ENCODE measurements around the gene MYRIP.

The MYRIP gene

GRCh38 chr3:40035177-40035576 is 225.8 kb downstream of the MYRIP start:
- TF ChIP-seq, protein P1, sequence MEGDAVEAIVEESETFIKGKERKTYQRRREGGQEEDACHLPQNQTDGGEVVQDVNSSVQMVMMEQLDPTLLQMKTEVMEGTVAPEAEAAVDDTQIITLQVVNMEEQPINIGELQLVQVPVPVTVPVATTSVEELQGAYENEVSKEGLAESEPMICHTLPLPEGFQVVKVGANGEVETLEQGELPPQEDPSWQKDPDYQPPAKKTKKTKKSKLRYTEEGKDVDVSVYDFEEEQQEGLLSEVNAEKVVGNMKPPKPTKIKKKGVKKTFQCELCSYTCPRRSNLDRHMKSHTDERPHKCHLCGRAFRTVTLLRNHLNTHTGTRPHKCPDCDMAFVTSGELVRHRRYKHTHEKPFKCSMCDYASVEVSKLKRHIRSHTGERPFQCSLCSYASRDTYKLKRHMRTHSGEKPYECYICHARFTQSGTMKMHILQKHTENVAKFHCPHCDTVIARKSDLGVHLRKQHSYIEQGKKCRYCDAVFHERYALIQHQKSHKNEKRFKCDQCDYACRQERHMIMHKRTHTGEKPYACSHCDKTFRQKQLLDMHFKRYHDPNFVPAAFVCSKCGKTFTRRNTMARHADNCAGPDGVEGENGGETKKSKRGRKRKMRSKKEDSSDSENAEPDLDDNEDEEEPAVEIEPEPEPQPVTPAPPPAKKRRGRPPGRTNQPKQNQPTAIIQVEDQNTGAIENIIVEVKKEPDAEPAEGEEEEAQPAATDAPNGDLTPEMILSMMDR (IDR thresholded peaks at IDR 0.05): no peak
- H3K4me3 ChIP-seq (ENCODE audit: low read depth, low read length): no peak overlapping the region
- no peaks in the 10 kb centered on the region for H3K4me1 ChIP-seq
- no peaks in the 10 kb centered on the region for H3K79me2 ChIP-seq
- H3K9me3 ChIP-seq (ENCODE audit: control insufficient read depth, low read length): no peaks in the 10 kb centered on the region
- no peak overlapping the region for H3K9ac ChIP-seq
- no peak overlapping the region for H3K27ac ChIP-seq
- H2AFZ ChIP-seq: no peak overlapping the region
- H3K36me3 ChIP-seq (ENCODE audit: control insufficient read depth, insufficient read depth, low read length): no peaks in the 10 kb centered on the region
- no peak overlapping the region for H3K4me2 ChIP-seq (ENCODE audit: low read length)
- no peaks in the 10 kb centered on the region for H3K27me3 ChIP-seq (ENCODE audit: control insufficient read depth, insufficient read depth, low read length)

- Histone ChIP-seq H3K4me1 (no peaks in the 10 kb centered on the region), H3K36me3 (ENCODE audit: control insufficient read depth, insufficient read depth, low read length) (no peaks in the 10 kb centered on the region), H2AFZ (no peak overlapping the region), H3K9ac (no peak overlapping the region), H3K79me2 (no peaks in the 10 kb centered on the region), H3K27me3 (ENCODE audit: control insufficient read depth, insufficient read depth, low read length) (no peaks in the 10 kb centered on the region), H3K4me3 (ENCODE audit: low read depth, low read length) (no peak overlapping the region), H3K4me2 (ENCODE audit: low read length) (no peak overlapping the region), H3K27ac (no peak overlapping the region), H3K9me3 (ENCODE audit: control insufficient read depth, low read length) (no peaks in the 10 kb centered on the region)
- TF ChIP-seq, protein P1 (IDR thresholded peaks at IDR 0.05): no peak
Measured at GRCh38 chr3:40037582-40037981, 228.2 kb downstream of the MYRIP start.

DNA sequence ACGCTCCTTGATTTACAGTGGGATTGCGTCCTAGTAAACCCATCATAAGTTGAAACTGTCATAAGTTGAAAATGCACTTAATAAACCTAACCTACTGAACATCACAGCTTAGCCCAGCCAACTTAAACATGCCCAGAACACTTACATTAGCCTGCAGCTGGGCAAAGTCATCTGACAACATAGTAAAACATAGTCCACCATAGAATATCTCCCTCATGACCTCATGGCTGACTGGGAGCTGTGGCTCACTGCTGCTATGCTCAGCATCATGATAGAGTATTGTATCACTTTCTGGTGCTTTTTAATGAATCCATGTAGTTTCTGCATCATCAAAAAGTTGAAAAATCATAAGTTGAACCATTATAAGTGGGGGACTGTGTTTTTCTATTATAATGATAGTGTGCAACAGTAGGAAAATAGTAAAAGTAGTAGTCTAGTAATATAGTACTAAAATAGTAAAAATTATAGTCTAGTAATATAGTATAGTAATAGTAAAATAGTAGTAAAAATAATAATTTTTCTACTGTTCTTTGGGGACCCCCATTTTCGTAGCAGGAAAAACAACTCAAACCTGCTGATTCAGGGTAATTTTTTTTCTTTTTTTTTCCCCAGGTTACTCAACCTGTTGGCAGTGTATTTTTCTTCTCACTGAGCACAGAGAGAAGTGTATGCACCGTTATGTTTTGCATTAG is 233.5 kb downstream of the MYRIP start:
- no peaks in the 10 kb centered on the region for H3K79me2 ChIP-seq
- TF ChIP-seq, protein P1 (IDR thresholded peaks at IDR 0.05): no peak

DNA sequence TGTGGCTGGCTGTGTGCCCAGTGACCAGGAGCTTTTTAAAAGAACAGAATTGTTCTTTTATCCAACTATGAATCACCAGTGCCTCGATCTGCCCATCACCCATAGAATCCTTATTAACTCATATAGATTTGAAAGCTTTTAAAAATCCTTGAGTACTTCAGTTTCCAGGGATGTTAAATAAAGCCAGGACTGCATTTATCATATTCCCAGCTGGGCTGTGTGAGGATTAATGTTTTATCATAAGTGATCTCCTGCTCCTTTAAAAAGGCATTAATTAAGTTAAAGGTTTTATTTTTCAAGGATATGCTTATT is 234.0 kb downstream of the MYRIP start:
- H2AFZ ChIP-seq: no peak overlapping the region
- H3K79me2 ChIP-seq: no peaks in the 10 kb centered on the region
- TF ChIP-seq, protein P1 (IDR thresholded peaks at IDR 0.05): no peak
- H3K27ac ChIP-seq: no peak overlapping the region
- no peaks in the 10 kb centered on the region for H3K9me3 ChIP-seq (ENCODE audit: control insufficient read depth, low read length)
- H3K36me3 ChIP-seq (ENCODE audit: control insufficient read depth, insufficient read depth, low read length): no peaks in the 10 kb centered on the region
- no peaks in the 10 kb centered on the region for H3K27me3 ChIP-seq (ENCODE audit: control insufficient read depth, insufficient read depth, low read length)
- no peak overlapping the region for H3K4me2 ChIP-seq (ENCODE audit: low read length)
- H3K9ac ChIP-seq: no peak overlapping the region
- H3K4me3 ChIP-seq (ENCODE audit: low read depth, low read length): no peak overlapping the region
- H3K4me1 ChIP-seq: no peaks in the 10 kb centered on the region

More for the DNA sequence above, 233.5 kb downstream of the MYRIP start:
- no peaks in the 10 kb centered on the region for H3K36me3 ChIP-seq (ENCODE audit: control insufficient read depth, insufficient read depth, low read length)
- no peak overlapping the region for H2AFZ ChIP-seq
- H3K27ac ChIP-seq: no peak overlapping the region
- no peaks in the 10 kb centered on the region for H3K4me1 ChIP-seq
- H3K9ac ChIP-seq: no peak overlapping the region
- no peak overlapping the region for H3K4me2 ChIP-seq (ENCODE audit: low read length)
- H3K4me3 ChIP-seq (ENCODE audit: low read depth, low read length): no peak overlapping the region
- H3K27me3 ChIP-seq (ENCODE audit: control insufficient read depth, insufficient read depth, low read length): no peaks in the 10 kb centered on the region
- no peaks in the 10 kb centered on the region for H3K9me3 ChIP-seq (ENCODE audit: control insufficient read depth, low read length)

DNA sequence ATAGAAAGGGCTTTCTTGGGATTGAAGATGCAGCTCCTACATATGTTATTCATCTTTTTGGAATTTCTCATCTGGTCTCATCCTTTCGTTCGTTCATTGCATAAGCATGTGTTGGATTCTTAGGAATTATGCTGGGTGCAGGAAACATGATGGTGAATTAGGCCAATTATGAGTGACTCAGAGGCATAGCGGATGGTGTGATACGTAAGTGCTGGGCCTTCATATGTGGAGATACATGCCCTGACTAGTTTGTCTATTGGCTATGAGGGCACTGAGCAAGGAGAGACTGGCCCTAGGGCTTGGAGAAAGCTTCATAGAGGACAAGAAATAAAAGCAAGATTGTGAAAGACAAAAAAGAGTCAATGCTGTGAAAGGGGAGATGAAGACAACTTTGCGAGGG is 235.1 kb downstream of the MYRIP start:
- no peak overlapping the region for H3K4me3 ChIP-seq (ENCODE audit: low read depth, low read length)
- no peaks in the 10 kb centered on the region for H3K27me3 ChIP-seq (ENCODE audit: control insufficient read depth, insufficient read depth, low read length)
- H3K9ac ChIP-seq: no peak overlapping the region
- H3K4me2 ChIP-seq (ENCODE audit: low read length): no peak overlapping the region
- H3K9me3 ChIP-seq (ENCODE audit: control insufficient read depth, low read length): no peaks in the 10 kb centered on the region
- H3K27ac ChIP-seq: no peak overlapping the region
- H3K36me3 ChIP-seq (ENCODE audit: control insufficient read depth, insufficient read depth, low read length): no peaks in the 10 kb centered on the region
- no peak overlapping the region for H2AFZ ChIP-seq
- TF ChIP-seq, protein P1 (IDR thresholded peaks at IDR 0.05): no peak
- no peaks in the 10 kb centered on the region for H3K79me2 ChIP-seq
- no peaks in the 10 kb centered on the region for H3K4me1 ChIP-seq
